Astrocyte (in vitro differentiated cells and primary cell): ENCODE data around the gene GALNT18.

Experiments used
- EZH2 ChIP-seq: IDR thresholded peaks from 2 replicates; pipeline ENCODE4 v1.6.1; 2012; ENCODE audit warnings: mild to moderate bottlenecking, low read length, inconsistent platforms; ENCODE audit not compliant: insufficient read depth
- TF ChIP-seq, protein P1 (sequence below): IDR thresholded peaks from 2 replicates; pipeline ENCODE4 v1.5.1; 2011; ENCODE audit warnings: low read depth, mild to moderate bottlenecking, inconsistent platforms, low read length, moderate library complexity; ENCODE audit not compliant: insufficient read depth

DNA sequence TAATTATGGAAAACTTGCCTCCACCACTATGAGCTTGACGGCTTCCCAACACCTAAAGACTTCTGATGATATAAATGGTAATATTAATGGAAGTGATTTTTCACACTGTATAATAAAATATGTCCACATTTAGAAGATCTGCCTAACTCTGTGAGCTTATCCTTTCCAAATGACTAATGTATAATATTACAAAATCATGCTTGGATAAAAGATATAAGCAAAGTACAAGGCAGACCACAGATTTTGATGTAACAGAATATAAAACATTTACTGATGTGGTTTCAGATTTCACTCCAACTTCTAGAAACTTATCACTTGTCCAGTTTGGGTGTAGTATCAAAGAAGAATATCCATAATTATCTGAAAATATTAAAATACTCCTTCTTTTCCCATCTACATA is 36.9 kb downstream of the GALNT18 start:
- TF ChIP-seq, protein P1, sequence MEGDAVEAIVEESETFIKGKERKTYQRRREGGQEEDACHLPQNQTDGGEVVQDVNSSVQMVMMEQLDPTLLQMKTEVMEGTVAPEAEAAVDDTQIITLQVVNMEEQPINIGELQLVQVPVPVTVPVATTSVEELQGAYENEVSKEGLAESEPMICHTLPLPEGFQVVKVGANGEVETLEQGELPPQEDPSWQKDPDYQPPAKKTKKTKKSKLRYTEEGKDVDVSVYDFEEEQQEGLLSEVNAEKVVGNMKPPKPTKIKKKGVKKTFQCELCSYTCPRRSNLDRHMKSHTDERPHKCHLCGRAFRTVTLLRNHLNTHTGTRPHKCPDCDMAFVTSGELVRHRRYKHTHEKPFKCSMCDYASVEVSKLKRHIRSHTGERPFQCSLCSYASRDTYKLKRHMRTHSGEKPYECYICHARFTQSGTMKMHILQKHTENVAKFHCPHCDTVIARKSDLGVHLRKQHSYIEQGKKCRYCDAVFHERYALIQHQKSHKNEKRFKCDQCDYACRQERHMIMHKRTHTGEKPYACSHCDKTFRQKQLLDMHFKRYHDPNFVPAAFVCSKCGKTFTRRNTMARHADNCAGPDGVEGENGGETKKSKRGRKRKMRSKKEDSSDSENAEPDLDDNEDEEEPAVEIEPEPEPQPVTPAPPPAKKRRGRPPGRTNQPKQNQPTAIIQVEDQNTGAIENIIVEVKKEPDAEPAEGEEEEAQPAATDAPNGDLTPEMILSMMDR: no peak
- TF ChIP-seq EZH2: no peak
